ENCODE results near the gene UBR1. TPM values are rescaled to one million over a fixed set of nuclear protein-coding genes. Genes with fewer than 3 reads are reported as not detected.

The UBR1 gene
- total RNA-seq = 10 to 100 TPM; 42.6 to 45.9 TPM
- 18.0 TPM for polyA plus RNA-seq (2013, experiment 1 of 2)
- polyA plus RNA-seq (2013, experiment 2 of 2) = 17.3 TPM
- 81.2 to 277 (median 138) reads per million in 172 experiments for total RNA-seq

DNA sequence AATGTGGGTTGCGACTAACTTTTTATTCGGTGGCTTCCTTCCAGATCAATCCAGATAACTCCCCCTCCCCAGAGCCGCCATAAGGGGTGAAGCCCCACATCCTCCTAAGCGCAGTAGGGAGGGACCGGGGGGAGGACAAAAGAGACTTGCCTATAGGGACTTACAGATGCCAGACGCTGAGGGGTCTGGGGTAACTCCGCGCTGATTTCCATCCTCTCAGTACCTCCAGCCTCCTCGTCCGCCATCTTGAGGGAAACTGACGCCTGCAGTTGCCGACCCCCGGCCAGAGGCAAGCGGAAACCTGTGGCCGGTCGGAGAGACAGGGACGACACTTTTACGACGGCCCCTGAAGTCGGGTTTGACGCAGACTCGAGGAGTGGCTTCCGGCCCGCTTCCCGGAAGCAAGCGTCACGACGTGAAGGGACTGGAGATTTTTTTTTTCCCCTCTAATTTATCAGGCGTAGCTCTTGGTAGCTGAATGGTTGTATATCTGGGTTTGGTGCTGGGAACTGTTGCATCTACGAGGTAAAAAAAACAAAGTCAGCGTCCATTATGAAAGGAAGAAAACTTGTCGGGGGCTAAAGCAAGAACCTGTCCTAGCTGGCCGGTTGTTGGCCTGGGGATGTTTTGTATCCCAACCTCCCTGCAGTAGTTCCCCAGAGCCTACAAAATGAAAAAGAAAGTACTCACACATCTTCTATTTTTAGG lies at the start of gene UBR1:
TSS of gene UBR1 (minus strand) at position 261 of the 708 bp plus-strand sequence. CDS start at position 245, 16 bp downstream.
- no peak for TF ChIP-seq CTCF (IDR thresholded peaks at IDR 0.05)

GRCh38 chr15:43153269-43153668 lies 47.4 kb upstream of the UBR1 start:
- intact Hi-C loops (cut with DNase I, micrococcal nuclease) = loop anchor here in 1 of 2 experiments (5.0 kb wide), 1 partner anchor 46 kb away; the partner anchor contains the start of gene UBR1
- no peaks in the 10 kb centered on the region for H3K9me3 Mint-ChIP-seq
- ChIA-PET CTCF (no interaction called here), POLR2A (interaction anchor here (0.6 kb wide), 1 partner anchor 1623 kb away, joined by 3 read pairs; no protein-coding TSS in a partner anchor)
- no peak for TF ChIP-seq CTCF (IDR thresholded peaks at IDR 0.05)
- no peaks in the 10 kb centered on the region for H3K27me3 ChIP-seq (ENCODE audit: control insufficient read depth in 1 of 2, insufficient read depth in 2 of 2, low read length in 2 of 2)
- H3K9me3 ChIP-seq (ENCODE audit: control insufficient read depth in 1 of 2, insufficient read depth in 1 of 2, low read length in 2 of 2) = no peaks in the 10 kb centered on the region
- peaks cover 15% of the 10 kb centered on the region for H3K4me1 Mint-ChIP-seq (ENCODE audit: low read depth)
- H3K27me3 Mint-ChIP-seq = no peaks in the 10 kb centered on the region
- H3K27ac ChIP-seq (ENCODE audit: low read depth in 1 of 2, low read length in 2 of 2) = no peak overlapping the region
- peaks cover 62% of the 10 kb centered on the region for H3K36me3 Mint-ChIP-seq (ENCODE audit: low read depth)
- ATAC-seq (ENCODE audit: poor library complexity) (no peak), DNase-seq (no peak)
- no peak overlapping the region for H3K27ac Mint-ChIP-seq
- H3K36me3 ChIP-seq (ENCODE audit: insufficient read depth, low read length) = peaks cover 36% of the 10 kb centered on the region
- H3K4me3 Mint-ChIP-seq = no peak overlapping the region
- peaks cover 4% of the 10 kb centered on the region for H3K4me1 ChIP-seq (ENCODE audit: insufficient read depth, low read length)
- no peak overlapping the region for H3K4me3 ChIP-seq (ENCODE audit: low read length)

More for the DNA sequence above, at the start of gene UBR1:
- Histone ChIP-seq H3K27me3 (ENCODE audit: control insufficient read depth in 1 of 2, insufficient read depth in 2 of 2, low read length in 2 of 2) (no peaks in the 10 kb centered on the region), H3K36me3 (ENCODE audit: insufficient read depth, low read length) (peaks cover 9% of the 10 kb centered on the region), H3K4me1 (ENCODE audit: insufficient read depth, low read length) (peaks cover 30% of the 10 kb centered on the region), H3K4me3 (ENCODE audit: low read length) (peak within 1 kb of the TSS; percentile 89), H3K27ac (ENCODE audit: low read depth in 1 of 2, low read length in 2 of 2) (peak within 1 kb of the TSS; percentile 90 to 95), H3K9me3 (ENCODE audit: control insufficient read depth in 1 of 2, insufficient read depth in 1 of 2, low read length in 2 of 2) (no peaks in the 10 kb centered on the region)
- Mint-ChIP-seq H3K27ac (peak within 1 kb of the TSS; percentile 96), H3K36me3 (ENCODE audit: low read depth) (peaks cover 40% of the 10 kb centered on the region), H3K27me3 (peaks cover 5% of the 10 kb centered on the region), H3K4me1 (ENCODE audit: low read depth) (peaks cover 56% of the 10 kb centered on the region), H3K9me3 (no peaks in the 10 kb centered on the region), H3K4me3 (peak within 1 kb of the TSS; percentile 93)
- ChIA-PET CTCF (no interaction called here), POLR2A (interaction anchor here (0.6 to 1.7 kb wide), 13 partner anchors 8 to 558 kb away, joined by 3 to 16 read pairs (median 4); partner anchors contain the start of genes CCNDBP1, HAUS2, LRRC57 and TMEM62)
- intact Hi-C loops (cut with DNase I, micrococcal nuclease) = loop anchor here (1.0 to 5.0 kb wide), 7 partner anchors 17 to 529 kb away; partner anchors contain the start of genes STARD9 (in 1 of the 2) and TMEM62 (in 1 of the 2)
- DNase-seq = peak; percentile 73 to 96 (median 82)
- peak; percentile 81 for ATAC-seq (ENCODE audit: poor library complexity)

- no peaks in the 10 kb centered on the region for H3K9me3 Mint-ChIP-seq
- no peak overlapping the region for H3K27ac Mint-ChIP-seq
- H3K9me3 ChIP-seq (ENCODE audit: control insufficient read depth in 1 of 2, insufficient read depth in 1 of 2, low read length in 2 of 2) = no peaks in the 10 kb centered on the region
- H3K4me1 ChIP-seq (ENCODE audit: insufficient read depth, low read length) = peaks cover 4% of the 10 kb centered on the region
- no peaks in the 10 kb centered on the region for H3K27me3 ChIP-seq (ENCODE audit: control insufficient read depth in 1 of 2, insufficient read depth in 2 of 2, low read length in 2 of 2)
- DNase-seq (peak in 3 of 14 experiments; percentile 68 to 82 (median 76)), ATAC-seq (ENCODE audit: poor library complexity) (peak; percentile 95)
- POLR2A ChIA-PET = interaction anchor here (1.0 to 1.2 kb wide), 3 partner anchors 18 to 45 kb away, joined by 4 to 9 read pairs (median 4); partner anchors contain the start of genes TMEM62 and UBR1
- H3K27me3 Mint-ChIP-seq = no peaks in the 10 kb centered on the region
- H3K4me3 Mint-ChIP-seq = peak overlapping the region; percentile 30
- no peak overlapping the region for H3K4me3 ChIP-seq (ENCODE audit: low read length)
- H3K27ac ChIP-seq (ENCODE audit: low read depth in 1 of 2, low read length in 2 of 2) = no peak overlapping the region
- peaks cover 15% of the 10 kb centered on the region for H3K4me1 Mint-ChIP-seq (ENCODE audit: low read depth)
- CTCF ChIA-PET = no interaction called here
- H3K36me3 Mint-ChIP-seq (ENCODE audit: low read depth) = peaks cover 63% of the 10 kb centered on the region
- peaks cover 29% of the 10 kb centered on the region for H3K36me3 ChIP-seq (ENCODE audit: insufficient read depth, low read length)
- no peak for TF ChIP-seq CTCF (IDR thresholded peaks at IDR 0.05)
- intact Hi-C loops (cut with DNase I, micrococcal nuclease) = loop anchor here in 1 of 2 experiments (5.0 kb wide), 1 partner anchor 44 kb away; the partner anchor contains the start of gene UBR1
Measured at GRCh38 chr15:43151688-43152087, 45.9 kb upstream of the UBR1 start.
